Testis (tissue), 2 donors: Measurements from ENCODE around the gene SLFN11.

Experiments used
- CTCF ChIP-seq, 3 experiments: fragments of 450-650 bp in 2 of 3; fragments of 200-600 bp in 1 of 3; sonication (generic) in 1 of 3; IDR thresholded peaks; one replicate each; pipeline ENCODE4 v1.5.1; 2016 to 2019; ENCODE audit warnings: antibody characterized with exemption in 3 of 3, mild to moderate bottlenecking in 2 of 3, moderate library complexity in 1 of 3
- POLR2A ChIP-seq: fragments of 450-650 bp; IDR thresholded peaks from one replicate; pipeline ENCODE4 v1.6.1; 2017; ENCODE audit warnings: antibody characterized with exemption, mild to moderate bottlenecking, moderate library complexity

GRCh38 chr17:35342276-35342675, 31.1 kb downstream of the SLFN11 start:
- TF ChIP-seq CTCF (IDR thresholded peaks at IDR 0.05), result no peak
- no peak for TF ChIP-seq POLR2A
